Parathyroid adenoma (tissue), 2 donors: ENCODE measurements around the gene HELZ2.
"Not testable (repeated sequence)": the region's sequence is repeated elsewhere in the genome, so short reads cannot be mapped to it uniquely, and the experiment has no call there.

ENCODE experiments used
- H2AFZ ChIP-seq: fragments of 300-600 bp; sonication (generic); one replicate; pipeline ENCODE4 v1.7.0; 2017; ENCODE audit warnings: antibody characterized with exemption, mild to moderate bottlenecking
- H3K27ac ChIP-seq: fragments of 300-600 bp; sonication (generic); one replicate; pipeline ENCODE4 v1.7.0; 2017
- H3K27me3 ChIP-seq: fragments of 300-600 bp; sonication (generic); one replicate; pipeline ENCODE4 v1.7.0; 2017; ENCODE audit warnings: low read length; ENCODE audit not compliant: control insufficient read depth, insufficient read depth
- H3K36me3 ChIP-seq: fragments of 300-600 bp; sonication (generic); one replicate; pipeline ENCODE4 v1.7.0; 2017; ENCODE audit warnings: low read length; ENCODE audit not compliant: control insufficient read depth, insufficient read depth
- H3K4me1 ChIP-seq: fragments of 300-600 bp; sonication (generic); one replicate; pipeline ENCODE4 v1.7.0; 2017; ENCODE audit warnings: control low read depth
- H3K4me2 ChIP-seq: fragments of 300-600 bp; sonication (generic); one replicate; pipeline ENCODE4 v1.7.0; 2017; ENCODE audit warnings: low read length
- H3K4me3 ChIP-seq: fragments of 300-600 bp; sonication (generic); one replicate; pipeline ENCODE4 v1.7.0; 2017; ENCODE audit warnings: low read depth, low read length
- H3K79me2 ChIP-seq: fragments of 300-600 bp; sonication (generic); one replicate; pipeline ENCODE4 v1.7.0; 2017; ENCODE audit warnings: control low read depth
- H3K9ac ChIP-seq: fragments of 300-600 bp; sonication (generic); one replicate; pipeline ENCODE4 v1.7.0; 2017; ENCODE audit warnings: mild to moderate bottlenecking
- H3K9me3 ChIP-seq: fragments of 300-600 bp; sonication (generic); one replicate; pipeline ENCODE4 v1.7.0; 2017; ENCODE audit warnings: low read length; ENCODE audit not compliant: control insufficient read depth
- TF ChIP-seq, protein P1 (sequence below): fragments of 300-600 bp; sonication (generic); IDR thresholded peaks from one replicate; pipeline ENCODE4 v1.7.0; 2017; ENCODE audit warnings: antibody characterized with exemption, mild to moderate bottlenecking
- donor health status: primary hyperparathyroidism.

HELZ2 gene

GRCh38 chr20:63572071-63572787, 1.8 kb downstream of the HELZ2 start:
- TF ChIP-seq, protein P1, sequence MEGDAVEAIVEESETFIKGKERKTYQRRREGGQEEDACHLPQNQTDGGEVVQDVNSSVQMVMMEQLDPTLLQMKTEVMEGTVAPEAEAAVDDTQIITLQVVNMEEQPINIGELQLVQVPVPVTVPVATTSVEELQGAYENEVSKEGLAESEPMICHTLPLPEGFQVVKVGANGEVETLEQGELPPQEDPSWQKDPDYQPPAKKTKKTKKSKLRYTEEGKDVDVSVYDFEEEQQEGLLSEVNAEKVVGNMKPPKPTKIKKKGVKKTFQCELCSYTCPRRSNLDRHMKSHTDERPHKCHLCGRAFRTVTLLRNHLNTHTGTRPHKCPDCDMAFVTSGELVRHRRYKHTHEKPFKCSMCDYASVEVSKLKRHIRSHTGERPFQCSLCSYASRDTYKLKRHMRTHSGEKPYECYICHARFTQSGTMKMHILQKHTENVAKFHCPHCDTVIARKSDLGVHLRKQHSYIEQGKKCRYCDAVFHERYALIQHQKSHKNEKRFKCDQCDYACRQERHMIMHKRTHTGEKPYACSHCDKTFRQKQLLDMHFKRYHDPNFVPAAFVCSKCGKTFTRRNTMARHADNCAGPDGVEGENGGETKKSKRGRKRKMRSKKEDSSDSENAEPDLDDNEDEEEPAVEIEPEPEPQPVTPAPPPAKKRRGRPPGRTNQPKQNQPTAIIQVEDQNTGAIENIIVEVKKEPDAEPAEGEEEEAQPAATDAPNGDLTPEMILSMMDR = no peak
- H3K36me3 ChIP-seq = no peaks in the 10 kb centered on the region
- no peaks in the 10 kb centered on the region for H3K27me3 ChIP-seq
- H3K9me3 ChIP-seq = no peaks in the 10 kb centered on the region
- no peak overlapping the region for H3K27ac ChIP-seq
- no peak overlapping the region for H2AFZ ChIP-seq
- H3K4me3 ChIP-seq = no peak overlapping the region
- H3K79me2 ChIP-seq = no peaks in the 10 kb centered on the region
- no peak overlapping the region for H3K9ac ChIP-seq
- H3K4me1 ChIP-seq = no peaks in the 10 kb centered on the region
- H3K4me2 ChIP-seq = no peak overlapping the region

DNA sequence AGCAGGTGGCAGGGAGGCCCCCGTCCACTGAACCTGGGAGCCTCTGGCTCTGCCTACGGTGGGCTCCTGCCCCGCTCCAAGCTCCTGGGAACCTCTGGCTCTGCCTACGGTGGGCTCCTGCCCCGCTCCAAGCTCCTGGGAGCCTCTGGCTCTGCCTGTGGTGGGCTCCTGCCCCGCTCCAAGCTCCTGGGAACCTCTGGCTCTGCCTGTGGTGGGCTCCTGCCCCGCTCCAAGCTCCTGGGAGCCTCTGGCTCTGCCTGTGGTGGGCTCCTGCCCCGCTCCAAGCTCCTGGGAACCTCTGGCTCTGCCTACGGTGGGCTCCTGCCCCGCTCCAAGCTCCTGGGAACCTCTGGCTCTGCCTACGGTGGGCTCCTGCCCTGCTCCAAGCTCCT, 3.0 kb downstream of the HELZ2 start:
- not testable (repeated sequence) for H3K4me3 ChIP-seq, H3K27ac ChIP-seq, H3K4me2 ChIP-seq, H3K9me3 ChIP-seq, H3K4me1 ChIP-seq, H3K27me3 ChIP-seq, H3K9ac ChIP-seq, H3K79me2 ChIP-seq, H2AFZ ChIP-seq, H3K36me3 ChIP-seq

DNA sequence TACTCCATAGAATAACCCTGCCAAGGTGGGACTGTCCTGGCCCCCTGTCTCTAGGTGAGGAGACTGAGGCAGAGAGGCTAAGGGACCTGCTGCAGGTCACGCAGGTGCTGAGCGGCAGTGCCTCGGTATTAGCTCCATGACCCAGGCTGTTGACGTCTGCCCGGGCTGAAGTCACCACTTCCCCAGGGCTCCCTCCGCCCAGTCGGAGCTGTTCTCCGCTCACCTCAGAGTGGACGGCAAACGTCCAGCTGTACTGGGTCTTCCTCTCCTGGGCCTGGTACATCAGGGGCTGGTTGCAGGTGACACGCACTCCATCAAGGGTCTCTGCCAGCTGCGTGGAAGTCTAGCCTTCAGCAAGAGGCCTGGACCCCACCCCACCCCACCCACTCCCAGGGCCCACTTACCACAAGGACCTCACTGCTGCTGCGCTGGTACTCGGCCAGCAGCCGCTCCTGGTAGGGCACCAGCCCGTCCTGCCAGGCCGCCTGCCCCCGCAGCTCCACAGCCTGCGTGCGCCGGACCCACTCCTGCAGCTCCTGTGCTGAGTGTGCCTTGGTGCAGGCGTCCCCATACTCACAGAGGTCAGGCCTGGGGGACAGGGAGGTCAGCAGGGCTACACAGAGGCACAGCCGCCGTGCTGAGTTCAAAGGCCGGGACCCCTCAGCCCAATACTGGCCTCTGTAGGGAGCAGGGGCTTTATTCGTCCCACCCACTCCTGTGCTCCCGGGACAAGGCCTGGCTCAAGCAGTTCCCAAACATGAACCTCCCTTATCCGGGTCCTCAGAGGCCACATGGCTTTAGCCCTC, 3.6 kb downstream of the HELZ2 start:
- no peaks in the 10 kb centered on the region for H3K9me3 ChIP-seq
- no peak overlapping the region for H3K27ac ChIP-seq
- no peaks in the 10 kb centered on the region for H3K79me2 ChIP-seq
- H3K4me2 ChIP-seq = no peak overlapping the region
- H3K4me1 ChIP-seq = no peaks in the 10 kb centered on the region
- TF ChIP-seq, protein P1 = no peak
- H3K36me3 ChIP-seq = no peaks in the 10 kb centered on the region
- H2AFZ ChIP-seq = no peak overlapping the region
- no peaks in the 10 kb centered on the region for H3K27me3 ChIP-seq
- H3K4me3 ChIP-seq = no peak overlapping the region
- H3K9ac ChIP-seq = no peak overlapping the region

- Histone ChIP-seq H3K9me3 (no peaks in the 10 kb centered on the region), H3K36me3 (no peaks in the 10 kb centered on the region), H3K27me3 (no peaks in the 10 kb centered on the region), H3K9ac (no peak overlapping the region), H3K79me2 (no peaks in the 10 kb centered on the region), H2AFZ (no peak overlapping the region), H3K4me3 (no peak overlapping the region), H3K27ac (no peak overlapping the region), H3K4me1 (no peaks in the 10 kb centered on the region), H3K4me2 (no peak overlapping the region)
- TF ChIP-seq, protein P1 = no peak
These were observed 4.8 kb downstream of the HELZ2 start for GRCh38 chr20:63568986-63569949.
